Activated T-cell treated with anti-CD3 and anti-CD28 coated beads, Interleukin-2, amount 50 U/mL, for 4 hours (primary cell): Measurements from ENCODE around the gene EPN1. TPM values are rescaled to one million over a fixed set of nuclear protein-coding genes. Genes with fewer than 3 reads are reported as not detected.

Source experiments
- ATAC-seq, 2 donors: fragments of 200-7000 bp; cut with Tn5 transposase; one replicate each; pipeline ENCODE4 v1.10.0; 2021
- DNase-seq: peaks from one replicate; pipeline ENCODE4 v3.0.0-alpha.2; 2020
- H3K27me3 Mint-ChIP-seq: one replicate; pipeline ENCODE4 v1.8.0; 2021; ENCODE audit warnings: low read depth, mixed read lengths
- H3K36me3 Mint-ChIP-seq: one replicate; pipeline ENCODE4 v1.8.0; 2022; ENCODE audit warnings: mixed read lengths; ENCODE audit not compliant: insufficient read depth
- H3K4me1 Mint-ChIP-seq: one replicate; pipeline ENCODE4 v1.8.0; 2021; ENCODE audit warnings: low read depth, mixed read lengths
- H3K4me3 Mint-ChIP-seq: one replicate; pipeline ENCODE4 v1.8.0; 2021; ENCODE audit warnings: mild to moderate bottlenecking, moderate library complexity, mixed read lengths
- H3K9me3 Mint-ChIP-seq: one replicate; pipeline ENCODE4 v1.8.0; 2021; ENCODE audit warnings: mixed read lengths
- total RNA-seq, 3 donors: library from RNA; stranded (reverse); gene quantifications; one replicate each; pipeline ENCODE4 v1.2.1, GENCODE V29; 2021

EPN1 gene
- total RNA-seq, 3 donors from 2014 or later = 55.0 to 61.4 (median 55.2) TPM

DNA sequence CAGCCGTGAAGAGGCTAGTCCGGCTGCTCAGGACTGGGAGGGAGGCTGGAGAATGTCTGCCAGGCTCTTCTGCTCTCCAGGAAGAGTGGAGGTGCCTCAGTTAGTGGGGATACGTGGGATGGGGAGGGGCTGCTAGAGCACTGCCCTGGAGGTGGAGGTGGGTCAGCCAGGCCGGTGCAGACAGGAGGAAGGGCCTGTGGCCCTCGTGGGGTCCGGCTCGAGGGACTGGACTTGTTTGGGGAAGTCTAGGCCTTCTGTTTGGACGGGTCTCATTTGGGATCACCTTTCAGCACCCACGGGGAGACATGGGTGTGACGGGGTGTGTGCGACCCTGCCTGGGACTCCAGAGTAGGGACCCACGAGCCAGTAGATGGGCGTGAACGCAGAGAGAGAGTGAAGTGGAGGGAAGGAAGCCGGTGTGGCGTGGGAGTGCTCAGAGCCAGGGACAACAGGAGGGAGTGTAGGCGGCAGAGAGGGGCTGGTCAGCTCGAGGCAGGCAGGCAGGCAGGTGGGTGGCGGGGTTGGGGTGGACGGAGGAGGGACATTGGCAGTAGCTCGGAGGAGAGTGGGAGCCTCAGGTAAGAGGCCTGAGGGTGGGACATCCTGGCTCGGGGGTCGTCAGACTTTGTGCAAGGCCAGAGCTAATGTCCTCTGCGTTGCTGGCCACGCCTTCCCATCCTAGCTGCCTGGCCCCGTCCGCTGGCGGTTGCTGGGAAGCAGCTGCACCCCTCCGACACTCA lies 11.5 kb downstream of the EPN1 start:
- no peak for DNase-seq
- ATAC-seq = no peak
- Mint-ChIP-seq H3K9me3 (no peaks in the 10 kb centered on the region), H3K4me1 (peaks cover 2% of the 10 kb centered on the region), H3K4me3 (no peak overlapping the region), H3K27me3 (no peaks in the 10 kb centered on the region), H3K36me3 (peaks cover 18% of the 10 kb centered on the region)

DNA sequence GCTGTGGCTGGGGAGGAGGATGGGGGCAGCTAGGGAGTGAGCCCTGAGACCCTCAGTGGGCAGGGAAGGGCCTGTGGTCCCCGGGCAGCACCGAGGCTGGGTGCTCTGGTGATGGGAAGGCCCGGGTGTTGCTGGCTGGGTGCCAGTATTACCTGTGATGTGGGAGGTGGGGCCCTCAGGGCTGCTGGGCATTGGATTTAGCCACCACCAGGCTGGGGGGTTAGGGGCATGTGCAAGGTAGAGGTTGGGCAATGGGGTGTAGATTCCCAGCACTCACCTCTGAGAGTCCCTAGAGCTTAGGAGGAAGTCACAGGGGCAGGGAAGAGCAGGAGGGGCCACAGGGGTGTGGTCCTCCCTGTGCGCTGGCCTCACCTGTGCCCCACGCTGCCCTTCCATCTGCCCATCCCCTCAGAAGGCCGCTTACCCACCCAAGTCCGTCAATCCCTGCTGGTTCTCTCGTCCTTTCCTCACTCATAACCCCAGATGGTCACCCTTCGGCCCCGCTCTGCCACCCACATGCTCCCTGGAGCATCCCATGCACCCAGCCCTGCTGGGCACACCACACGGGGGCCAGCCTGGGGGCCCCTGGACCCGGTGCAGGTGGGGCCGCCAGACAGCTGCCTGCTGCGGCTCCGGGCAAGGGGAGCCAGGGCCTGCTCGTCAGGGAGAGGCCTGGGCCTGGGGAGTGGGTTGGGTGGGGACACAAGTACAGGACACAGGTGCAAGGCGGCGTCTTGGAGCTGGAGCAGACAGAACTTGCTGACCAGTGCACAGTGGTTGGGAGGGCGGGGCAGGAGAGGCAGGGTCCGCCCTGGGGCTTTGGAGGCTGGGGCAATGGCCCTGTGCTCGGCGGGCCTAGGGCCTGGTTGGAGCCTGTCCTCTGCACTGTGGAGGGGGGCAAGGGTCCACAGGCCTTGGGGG lies 12.5 kb downstream of the EPN1 start:
- no peak for ATAC-seq

DNA sequence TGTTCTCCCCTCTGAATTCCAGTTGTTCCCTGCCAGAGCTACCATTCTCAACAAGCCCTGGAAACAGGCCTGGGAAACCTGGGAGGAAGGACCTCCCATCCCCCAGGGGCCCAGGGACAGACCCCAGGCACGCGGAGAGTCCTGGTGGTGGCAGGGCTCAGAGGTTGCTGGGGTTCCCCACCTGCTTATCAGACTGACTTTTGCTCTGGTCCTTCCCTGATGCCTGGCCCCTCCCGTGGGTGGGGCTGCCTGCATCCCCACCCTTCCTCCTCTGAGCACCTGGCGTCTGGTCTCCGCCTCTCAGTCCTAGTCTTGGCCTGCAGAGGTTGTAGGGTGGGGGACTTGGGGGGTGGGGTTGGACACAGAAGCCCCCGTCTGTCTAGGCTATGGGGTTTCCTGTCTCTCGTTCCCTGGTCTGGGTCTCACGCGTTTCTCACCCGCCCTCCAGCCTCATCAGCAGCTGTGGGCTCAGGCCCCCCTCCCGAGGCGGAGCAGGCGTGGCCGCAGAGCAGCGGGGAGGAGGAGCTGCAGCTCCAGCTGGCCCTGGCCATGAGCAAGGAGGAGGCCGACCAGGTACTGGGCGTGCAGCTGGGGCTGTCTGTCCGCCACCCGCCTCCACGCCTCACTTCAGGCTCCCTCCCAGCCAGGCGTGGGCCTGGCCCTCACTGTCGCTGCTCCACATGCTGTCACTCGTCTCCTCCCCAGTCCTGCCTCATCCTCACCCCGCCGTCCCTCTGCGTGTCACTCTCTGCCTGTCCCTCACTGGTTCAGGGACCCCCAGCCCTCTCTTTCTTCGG lies 13.6 kb downstream of the EPN1 start:
- Mint-ChIP-seq H3K4me1 (peaks cover under 1% of the 10 kb centered on the region), H3K9me3 (no peaks in the 10 kb centered on the region), H3K36me3 (peaks cover 23% of the 10 kb centered on the region), H3K4me3 (no peak overlapping the region), H3K27me3 (no peaks in the 10 kb centered on the region)
- DNase-seq (no peak), ATAC-seq (no peak)

More for the DNA sequence above, 12.5 kb downstream of the EPN1 start:
- DNase-seq = no peak
- Mint-ChIP-seq H3K4me1 (peaks cover 2% of the 10 kb centered on the region), H3K27me3 (no peaks in the 10 kb centered on the region), H3K9me3 (no peaks in the 10 kb centered on the region), H3K4me3 (no peak overlapping the region), H3K36me3 (peaks cover 18% of the 10 kb centered on the region)

DNA sequence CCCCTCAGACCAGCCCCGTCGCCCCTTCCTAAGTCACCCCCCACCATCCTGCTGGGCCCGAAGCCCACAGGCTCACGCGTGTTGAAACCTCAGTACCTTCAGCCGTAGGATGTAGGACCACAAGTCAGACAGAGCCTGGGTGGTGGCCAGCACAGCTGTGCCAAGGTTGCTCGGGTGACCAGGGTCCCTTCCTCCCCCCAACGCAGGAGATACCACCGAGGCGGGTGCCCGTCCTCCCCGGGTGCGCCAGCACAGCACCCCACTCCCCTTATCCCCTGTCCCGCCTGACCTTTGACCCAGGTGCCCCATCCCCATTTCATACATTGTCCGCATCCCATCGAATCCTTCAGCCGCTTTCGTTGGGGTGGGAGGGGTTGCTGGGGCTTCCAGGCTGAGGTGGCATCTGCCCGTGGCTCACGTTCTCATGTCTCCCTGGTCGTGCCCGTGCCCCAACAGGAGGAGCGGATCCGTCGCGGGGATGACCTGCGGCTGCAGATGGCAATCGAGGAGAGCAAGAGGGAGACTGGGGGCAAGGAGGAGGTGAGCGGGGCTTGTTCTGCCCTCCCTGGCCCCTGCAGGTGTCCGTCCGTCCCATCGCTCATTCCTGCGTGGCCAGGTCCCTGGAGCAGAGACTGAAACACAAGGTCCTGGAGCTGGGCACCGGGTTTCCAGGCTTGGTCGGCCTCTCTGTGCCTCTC lies 14.5 kb downstream of the EPN1 start:
- H3K36me3 Mint-ChIP-seq = peaks cover 21% of the 10 kb centered on the region
- no peaks in the 10 kb centered on the region for H3K4me1 Mint-ChIP-seq
- H3K4me3 Mint-ChIP-seq = no peak overlapping the region
- H3K27me3 Mint-ChIP-seq = no peaks in the 10 kb centered on the region
- ATAC-seq (no peak), DNase-seq (no peak)
- no peaks in the 10 kb centered on the region for H3K9me3 Mint-ChIP-seq

DNA sequence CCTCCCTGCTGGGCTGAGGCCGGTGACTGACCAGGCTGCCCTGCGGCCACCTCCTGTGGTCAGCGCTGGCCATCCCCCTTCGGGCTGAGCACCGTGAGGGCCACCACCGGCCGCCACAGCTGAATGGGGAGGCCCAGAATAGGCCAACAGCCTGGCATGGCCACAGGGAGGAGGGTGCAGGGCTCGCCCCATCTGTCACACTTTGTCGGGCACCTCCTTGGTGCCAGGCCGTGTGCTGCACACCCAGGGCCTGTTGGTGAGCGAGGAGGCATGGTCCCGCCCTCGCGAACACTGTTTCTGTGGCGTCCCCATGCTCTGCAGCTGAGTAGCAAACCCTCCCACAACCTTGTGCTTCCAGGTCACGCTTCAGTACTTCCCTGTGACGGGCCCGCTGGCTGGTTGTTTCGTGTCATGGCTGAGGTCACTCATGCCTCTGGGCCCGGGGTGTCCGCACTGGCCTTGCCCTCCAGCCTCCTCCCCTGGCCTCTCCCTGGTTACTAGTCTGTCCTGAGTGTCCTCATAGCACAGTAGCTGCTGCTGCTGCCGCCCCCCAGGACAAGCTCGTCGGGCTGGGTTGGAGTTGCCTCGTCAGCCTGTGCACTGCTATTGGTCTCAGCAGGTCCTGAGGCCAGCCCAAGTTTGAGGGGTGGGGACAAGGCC lies 15.2 kb downstream of the EPN1 start:
- no peak for DNase-seq
- no peaks in the 10 kb centered on the region for H3K4me1 Mint-ChIP-seq
- no peaks in the 10 kb centered on the region for H3K27me3 Mint-ChIP-seq
- no peak for ATAC-seq
- no peaks in the 10 kb centered on the region for H3K9me3 Mint-ChIP-seq
- peaks cover 16% of the 10 kb centered on the region for H3K36me3 Mint-ChIP-seq
- no peak overlapping the region for H3K4me3 Mint-ChIP-seq

DNA sequence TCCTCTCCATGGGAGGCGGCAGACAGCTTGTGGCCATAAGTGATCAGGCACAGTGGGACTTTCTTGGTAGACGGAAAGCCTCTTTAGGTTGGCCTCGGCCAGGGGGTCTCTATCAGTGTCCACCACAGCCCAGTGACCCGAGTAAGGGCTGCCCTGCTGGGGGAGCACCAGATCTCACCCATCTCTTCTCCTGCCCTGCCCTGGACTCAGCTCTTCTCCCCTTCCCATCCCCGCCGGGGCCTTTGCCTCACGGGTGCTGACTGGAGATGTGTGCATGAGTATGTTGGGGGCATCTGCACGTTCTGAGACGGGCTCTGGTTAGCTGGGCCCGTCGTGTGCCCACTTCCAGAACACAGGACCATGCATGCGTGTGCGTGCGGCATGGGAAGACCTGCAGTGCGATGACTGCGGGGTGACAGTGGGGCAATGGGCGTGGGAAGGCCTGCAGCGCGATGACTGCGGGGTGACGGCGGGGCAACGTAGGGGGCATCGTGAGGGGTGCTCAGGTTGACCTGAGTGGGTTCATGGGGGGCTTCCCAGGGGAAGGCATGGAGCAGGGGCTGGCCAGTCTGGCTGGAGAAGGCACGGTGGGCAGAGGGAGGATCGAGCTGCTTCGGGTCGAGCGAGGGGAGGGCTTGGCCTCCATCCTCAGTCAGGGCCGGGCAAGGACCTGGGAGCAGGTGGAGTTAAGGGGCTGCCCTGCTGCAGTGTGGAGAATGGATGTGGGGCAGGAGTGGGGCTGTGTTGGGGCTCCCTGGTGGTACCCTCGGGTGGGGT lies 15.9 kb downstream of the EPN1 start:
- Mint-ChIP-seq H3K9me3 (no peaks in the 10 kb centered on the region), H3K27me3 (no peaks in the 10 kb centered on the region), H3K36me3 (peaks cover 15% of the 10 kb centered on the region), H3K4me1 (no peaks in the 10 kb centered on the region), H3K4me3 (no peak overlapping the region)
- DNase-seq (no peak), ATAC-seq (no peak)

DNA sequence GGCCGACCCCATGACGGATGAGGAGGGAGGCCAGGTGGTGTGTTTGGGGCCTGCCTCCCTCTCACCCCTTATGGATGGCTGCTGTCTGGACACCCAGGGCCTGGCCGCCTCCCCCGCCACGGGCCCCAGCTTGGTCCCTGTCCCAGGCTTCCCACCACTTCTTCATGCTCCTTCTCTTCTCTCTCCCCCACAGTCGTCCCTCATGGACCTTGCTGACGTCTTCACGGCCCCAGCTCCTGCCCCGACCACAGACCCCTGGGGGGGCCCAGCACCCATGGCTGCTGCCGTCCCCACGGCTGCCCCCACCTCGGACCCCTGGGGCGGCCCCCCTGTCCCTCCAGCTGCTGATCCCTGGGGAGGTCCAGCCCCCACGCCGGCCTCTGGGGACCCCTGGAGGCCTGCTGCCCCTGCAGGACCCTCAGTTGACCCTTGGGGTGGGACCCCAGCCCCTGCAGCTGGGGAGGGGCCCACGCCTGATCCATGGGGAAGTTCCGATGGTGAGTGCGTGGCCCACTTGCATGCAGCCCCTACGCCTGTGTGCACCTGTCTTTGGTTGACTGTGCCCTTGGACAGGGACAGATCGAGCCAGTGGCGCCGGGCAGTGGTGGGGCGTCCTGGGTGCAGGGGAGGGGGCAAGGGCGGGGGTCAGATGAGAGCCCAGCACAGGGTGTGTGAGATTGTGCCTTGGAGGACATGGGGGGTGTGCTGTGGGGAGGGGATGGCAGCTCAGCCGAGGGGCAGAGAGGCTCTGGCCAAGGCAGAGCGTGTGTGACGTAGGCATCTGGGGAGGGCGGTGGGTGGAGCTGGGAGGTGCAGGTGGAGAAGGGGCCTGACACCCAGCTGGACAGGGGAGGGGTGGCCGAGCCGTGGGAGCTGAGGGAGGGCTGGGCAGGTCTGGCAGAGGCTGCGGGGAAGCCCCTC lies 16.8 kb downstream of the EPN1 start:
- Mint-ChIP-seq H3K27me3 (no peaks in the 10 kb centered on the region), H3K36me3 (peaks cover 16% of the 10 kb centered on the region), H3K9me3 (no peaks in the 10 kb centered on the region), H3K4me1 (no peaks in the 10 kb centered on the region), H3K4me3 (no peak overlapping the region)
- no peak for ATAC-seq
- no peak for DNase-seq

DNA sequence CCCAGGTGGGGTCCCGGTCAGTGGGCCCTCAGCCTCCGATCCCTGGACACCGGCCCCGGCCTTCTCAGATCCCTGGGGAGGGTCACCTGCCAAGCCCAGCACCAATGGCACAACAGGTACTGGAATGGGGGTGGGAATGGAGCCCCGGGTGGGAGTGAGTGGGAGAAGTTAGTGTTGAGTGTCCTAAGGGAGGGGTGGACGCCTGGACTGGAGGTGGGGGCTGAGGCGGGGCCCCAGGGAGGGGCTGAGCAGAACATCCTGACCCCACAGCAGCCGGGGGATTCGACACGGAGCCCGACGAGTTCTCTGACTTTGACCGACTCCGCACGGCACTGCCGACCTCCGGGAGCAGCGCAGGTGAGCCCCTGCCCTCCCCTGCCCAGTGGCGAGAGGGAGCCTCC lies 17.7 kb downstream of the EPN1 start:
- no peaks in the 10 kb centered on the region for H3K4me1 Mint-ChIP-seq
- DNase-seq (no peak), ATAC-seq (no peak)
- H3K9me3 Mint-ChIP-seq = no peaks in the 10 kb centered on the region
- no peak overlapping the region for H3K4me3 Mint-ChIP-seq
- H3K27me3 Mint-ChIP-seq = no peaks in the 10 kb centered on the region
- H3K36me3 Mint-ChIP-seq = peaks cover 21% of the 10 kb centered on the region

DNA sequence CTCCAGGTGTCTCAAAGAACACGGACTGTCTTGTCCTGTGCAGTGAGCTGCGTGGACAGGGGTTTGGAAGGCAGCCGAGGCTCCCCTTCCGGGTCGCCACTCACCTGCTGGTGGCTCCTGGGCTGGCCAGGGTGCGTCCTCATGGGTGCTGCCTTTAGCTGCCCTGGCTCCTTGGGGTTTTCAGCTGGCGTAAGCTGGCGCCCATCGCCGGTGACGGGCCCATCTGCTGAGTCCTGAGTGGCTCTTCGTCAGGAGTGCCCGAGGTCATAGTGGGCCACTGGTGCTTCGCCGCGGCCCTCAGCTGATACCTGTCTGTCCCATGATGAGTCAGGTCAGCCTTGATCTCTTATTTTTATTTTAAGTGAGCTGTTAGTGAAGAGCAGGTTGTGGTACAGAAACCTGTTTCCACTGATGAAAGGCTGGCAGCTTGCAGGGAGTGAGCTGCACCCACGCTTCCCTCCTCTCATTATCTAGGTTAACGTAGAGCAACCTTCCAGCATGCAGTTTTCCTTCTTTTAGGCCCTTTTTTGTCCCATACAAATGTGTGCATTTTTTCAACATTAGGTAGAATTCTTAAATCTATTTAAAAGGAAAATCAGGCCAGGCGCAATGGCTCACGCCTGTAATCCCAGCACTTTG lies 18.4 kb downstream of the EPN1 start:
- Mint-ChIP-seq H3K27me3 (no peaks in the 10 kb centered on the region), H3K9me3 (no peaks in the 10 kb centered on the region), H3K4me3 (no peak overlapping the region), H3K4me1 (no peaks in the 10 kb centered on the region), H3K36me3 (peaks cover 21% of the 10 kb centered on the region)
- DNase-seq = no peak
- ATAC-seq = no peak

DNA sequence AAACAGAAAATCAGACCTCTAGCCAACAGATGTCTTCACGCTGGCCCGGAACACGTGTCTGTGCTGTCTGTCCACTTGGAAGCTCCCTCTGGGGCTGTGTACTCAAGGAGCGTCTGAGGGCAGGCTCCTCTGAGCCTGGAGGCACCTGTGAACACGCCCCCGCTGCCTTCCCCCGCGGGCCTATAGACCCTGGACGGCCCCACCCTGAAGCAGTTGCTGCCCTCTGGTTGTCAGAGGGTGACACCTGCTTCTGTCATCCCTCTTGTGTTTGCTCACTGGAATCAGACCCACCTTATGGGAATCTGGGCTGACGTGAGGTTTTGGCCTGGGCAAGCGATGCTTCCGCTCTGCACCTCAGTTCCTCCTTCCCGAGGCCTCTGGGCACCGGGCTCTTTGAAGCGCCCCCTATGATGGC lies 19.2 kb downstream of the EPN1 start:
- ATAC-seq = no peak

DNA sequence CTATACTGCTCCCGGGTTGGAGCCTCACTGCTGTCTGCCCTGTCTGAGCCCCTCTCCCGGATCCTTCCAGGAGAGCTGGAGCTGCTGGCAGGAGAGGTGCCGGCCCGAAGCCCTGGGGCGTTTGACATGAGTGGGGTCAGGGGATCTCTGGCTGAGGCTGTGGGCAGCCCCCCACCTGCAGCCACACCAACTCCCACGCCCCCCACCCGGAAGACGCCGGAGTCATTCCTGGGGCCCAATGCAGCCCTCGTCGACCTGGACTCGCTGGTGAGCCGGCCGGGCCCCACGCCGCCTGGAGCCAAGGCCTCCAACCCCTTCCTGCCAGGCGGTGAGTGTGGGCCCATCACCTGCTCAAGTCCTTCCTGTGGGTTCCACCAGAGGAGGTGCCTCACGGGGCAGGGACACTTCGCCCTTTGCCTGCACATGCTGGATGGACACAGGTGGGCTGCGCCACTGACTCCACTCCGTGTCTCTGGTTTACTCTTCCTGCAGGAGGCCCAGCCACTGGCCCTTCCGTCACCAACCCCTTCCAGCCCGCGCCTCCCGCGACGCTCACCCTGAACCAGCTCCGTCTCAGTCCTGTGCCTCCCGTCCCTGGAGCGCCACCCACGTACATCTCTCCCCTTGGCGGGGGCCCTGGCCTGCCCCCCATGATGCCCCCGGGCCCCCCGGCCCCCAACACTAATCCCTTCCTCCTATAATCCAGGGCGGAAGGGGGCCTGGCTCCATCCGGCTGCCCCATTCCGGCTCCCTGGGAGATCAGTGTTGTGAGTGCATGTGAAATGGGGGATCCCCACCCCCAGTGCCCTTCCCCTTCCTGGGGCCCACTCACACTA lies 19.8 kb downstream of the EPN1 start:
- no peaks in the 10 kb centered on the region for H3K27me3 Mint-ChIP-seq
- DNase-seq (no peak), ATAC-seq (no peak)
- no peaks in the 10 kb centered on the region for H3K4me1 Mint-ChIP-seq
- no peak overlapping the region for H3K4me3 Mint-ChIP-seq
- H3K36me3 Mint-ChIP-seq = peaks cover 18% of the 10 kb centered on the region
- H3K9me3 Mint-ChIP-seq = no peaks in the 10 kb centered on the region

More for the DNA sequence above, 19.2 kb downstream of the EPN1 start:
- no peak for DNase-seq
- Mint-ChIP-seq H3K9me3 (no peaks in the 10 kb centered on the region), H3K27me3 (no peaks in the 10 kb centered on the region), H3K36me3 (peaks cover 21% of the 10 kb centered on the region), H3K4me1 (no peaks in the 10 kb centered on the region), H3K4me3 (no peak overlapping the region)
